GM12878 (cell line): ENCODE results near the gene IL19. TPM values are rescaled to one million over a fixed set of nuclear protein-coding genes. Genes with fewer than 3 reads are reported as not detected.

ENCODE experiments used
- ATAC-seq: fragments of 200-7000 bp; cut with Tn5 transposase; 3 replicates; pipeline ENCODE4 v1.9.1; 2020; ENCODE audit warnings: mild to moderate bottlenecking, moderate library complexity
- BruUV-seq: library from RNA; stranded (reverse); fragments of 400-500 nt; replicated peaks from 2 replicates; lab custom pipeline; 2021; lab: Mats Ljungman, UMichigan
- CTCF ChIA-PET: fragments of 300-600 bp; sonication (Branson Sonifier 250); formaldehyde crosslinking; extraction: SDS; loops from one replicate; lab custom pipeline; 2021; ENCODE audit warnings: inconsistent platforms; lab: Yijun Ruan, JAX
- POLR2A ChIA-PET: fragments of 350-600 bp; formaldehyde crosslinking; extraction: SDS; loops from one replicate; lab custom pipeline; 2021; ENCODE audit warnings: inconsistent platforms; lab: Charles Lee
- RAD21 ChIA-PET: fragments of 300-600 bp; sonication (Branson Sonifier 250); formaldehyde crosslinking; loops from one replicate; lab custom pipeline; 2023; ENCODE audit warnings: antibody characterized with exemption; ENCODE audit not compliant: unreplicated experiment; lab: Charles Lee
- SMC1A ChIA-PET: fragments of 300-600 bp; sonication (Branson Sonifier 250); formaldehyde crosslinking; loops from one replicate; lab custom pipeline; 2023; ENCODE audit not compliant: unreplicated experiment, uncharacterized antibody; lab: Charles Lee
- DNase-seq: peaks from one replicate; pipeline ENCODE4 v3.0.0-alpha.2; 2011; ENCODE audit warnings: low read depth, low spot score
- FAIRE-seq: peaks from 3 replicates; lab custom pipeline; 2011; peaks lifted over from hg19 to GRCh38; lab: Jason Lieb, UNC
- H2AFZ ChIP-seq: 2 replicates; pipeline ENCODE4 v1.6.0; 2011; ENCODE audit warnings: low read depth, low read length, control low read depth; ENCODE audit not compliant: control insufficient read depth
- H3K27ac ChIP-seq: 2 replicates; pipeline ENCODE4 v1.5.1; 2011; ENCODE audit warnings: control low read depth; ENCODE audit not compliant: control insufficient read depth, insufficient read depth
- H3K27me3 ChIP-seq, 2 experiments: replicated peaks in 1 of 2; 2 replicates each; pipeline versions ENCODE4 v1.6.0 to v1.6.1; 2011; ENCODE audit warnings: low read length in 1 of 2; ENCODE audit not compliant: control insufficient read depth in 2 of 2, insufficient read depth in 2 of 2
- H3K36me3 ChIP-seq, 2 experiments: 2 replicates each; pipeline ENCODE4 v1.5.1; 2011; ENCODE audit warnings: low read length in 1 of 2; ENCODE audit not compliant: control insufficient read depth in 2 of 2, insufficient read depth in 2 of 2
- H3K4me1 ChIP-seq: 2 replicates; pipeline ENCODE4 v1.6.1; 2011; ENCODE audit warnings: mild to moderate bottlenecking, low read length, moderate library complexity, mixed read lengths; ENCODE audit not compliant: control insufficient read depth, insufficient read depth
- H3K4me2 ChIP-seq: 2 replicates; pipeline ENCODE4 v1.6.0; 2011; ENCODE audit warnings: control low read depth; ENCODE audit not compliant: control insufficient read depth, insufficient read depth
- H3K4me3 ChIP-seq: fragments of 200-600 bp; sonication (generic); 2 replicates; pipeline ENCODE4 v1.5.1; 2016
- H3K79me2 ChIP-seq: 2 replicates; pipeline ENCODE4 v1.6.0; 2011; ENCODE audit warnings: low read length; ENCODE audit not compliant: control insufficient read depth, insufficient read depth
- H3K9ac ChIP-seq: 2 replicates; pipeline ENCODE4 v1.8.0; 2011; ENCODE audit warnings: low read length, control low read depth, mixed read lengths; ENCODE audit not compliant: control insufficient read depth, insufficient read depth
- H3K9me3 ChIP-seq: replicated peaks from 3 replicates; pipeline ENCODE4 v1.5.1; 2011; ENCODE audit warnings: mild to moderate bottlenecking, low read length; ENCODE audit not compliant: control insufficient read depth, insufficient read depth
- H4K20me1 ChIP-seq: 2 replicates; pipeline ENCODE4 v1.6.0; 2011; ENCODE audit not compliant: control insufficient read depth, insufficient read depth
- BACH1 ChIP-seq: fragments of 450-650 bp; IDR thresholded peaks from 2 replicates; pipeline ENCODE4 v1.6.1; 2017; ENCODE audit warnings: mild to moderate bottlenecking, borderline replicate concordance
- BMI1 ChIP-seq: fragments of 450-650 bp; IDR thresholded peaks from 2 replicates; pipeline ENCODE4 v1.6.1; 2016; ENCODE audit warnings: mild to moderate bottlenecking, moderate library complexity, borderline replicate concordance
- CREB1 ChIP-seq: IDR thresholded peaks from 2 replicates; pipeline ENCODE4 v1.6.1; 2012; ENCODE audit warnings: low read depth, mild to moderate bottlenecking, inconsistent platforms
- GABPA ChIP-seq: IDR thresholded peaks from 2 replicates; pipeline ENCODE4 v1.6.1; 2014; ENCODE audit warnings: antibody characterized with exemption, low read depth, mild to moderate bottlenecking, inconsistent platforms
- RAD51 ChIP-seq: fragments of 450-650 bp; IDR thresholded peaks from 2 replicates; pipeline ENCODE4 v1.6.1; 2016; ENCODE audit warnings: moderate library complexity, mild to moderate bottlenecking, inconsistent platforms
- SMARCA5 ChIP-seq: fragments of 450-650 bp; IDR thresholded peaks from 2 replicates; pipeline ENCODE4 v1.6.1; 2017; ENCODE audit warnings: mild to moderate bottlenecking
- TBL1XR1 ChIP-seq: IDR thresholded peaks from 2 replicates; pipeline ENCODE4 v1.6.1; 2012; ENCODE audit warnings: low read depth, low read length, improper control_type of control experiment
- TCF3 ChIP-seq: IDR thresholded peaks from 2 replicates; pipeline ENCODE4 v1.6.1; 2012; ENCODE audit warnings: low read depth, mild to moderate bottlenecking, low read length, borderline replicate concordance; ENCODE audit not compliant: insufficient read depth
- ZNF24 ChIP-seq: fragments of 450-650 bp; IDR thresholded peaks from 2 replicates; pipeline ENCODE4 v1.6.1; 2017; ENCODE audit warnings: antibody characterized with exemption, mild to moderate bottlenecking
- ZSCAN29 ChIP-seq: fragments of 450-650 bp; IDR thresholded peaks from 2 replicates; pipeline ENCODE4 v1.6.1; 2017; ENCODE audit warnings: mild to moderate bottlenecking, moderate library complexity
- ZZZ3 ChIP-seq: IDR thresholded peaks from 2 replicates; pipeline ENCODE4 v1.6.1; 2011; ENCODE audit warnings: low read depth; ENCODE audit not compliant: control insufficient read depth, insufficient read length
- WGBS: methylation state at CpG from one replicate; pipeline ENCODE4 v1.1.6; 2016; ENCODE audit warnings: low lambda C conversion rate; ENCODE audit not compliant: insufficient replicate concordance, insufficient coverage; ENCODE audit errors: missing lambda C conversion rate; 5-methylcytosine and 5-hydroxymethylcytosine counted together
- in situ Hi-C: fragments of 300-500 bp; cut with MboI; formaldehyde crosslinking; loops from 9 replicates; pipeline ENCODE4 v1.14.3; 2018; ENCODE audit warnings: mixed read lengths
- intact Hi-C: fragments of 100-400 bp; cut with micrococcal nuclease; formaldehyde crosslinking; loops from one replicate; pipeline ENCODE4 v1.14.2; 2022; ENCODE audit not compliant: unreplicated experiment
- polyA plus RNA-seq, 11 experiments: library from polyadenylated mRNA; depleted of rRNA in 4 of 11; unstranded in 6 of 11; stranded (reverse) in 5 of 11; fragments of >200 nt; fragmentation: Nextera tagmentation in 4 of 11; fragmentation: Illumina TruSeq in 1 of 11; extraction: Ambion mirVana in 4 of 11; extraction: Trizol in 1 of 11; gene quantifications; 1 replicate in 1 of 11; 2 replicates in 10 of 11; pipeline versions ENCODE4 v1.2.1 to v1.2.3, GENCODE V29; 2011 to 2016; ENCODE audit warnings: inconsistent platforms in 2 of 11, missing spikeins in 2 of 11, low read depth in 1 of 11
- total RNA-seq, 4 experiments: library from RNA; depleted of rRNA in 3 of 4; stranded (reverse); fragments of >200 nt in 3 of 4; fragmentation: Illumina TruSeq in 1 of 4; extraction: Trizol in 1 of 4; gene quantifications; 2 replicates each; pipeline versions ENCODE4 v1.2.1 to v1.2.3, GENCODE V29; 2013 to 2021
- TF ChIP-seq, protein P1 (sequence below): IDR thresholded peaks from 2 replicates; pipeline ENCODE4 v1.6.1; 2012; ENCODE audit warnings: low read length, inconsistent platforms
- TF ChIP-seq, protein P2 (sequence below): IDR thresholded peaks from 2 replicates; pipeline ENCODE4 v1.6.1; 2011; ENCODE audit warnings: borderline replicate concordance, low read depth, mild to moderate bottlenecking, moderate library complexity, low read length; ENCODE audit not compliant: insufficient read depth, poor library complexity, severe bottlenecking

IL19 gene
- total and polyA plus RNA-seq, 10 of the 15 experiments (the other 5 are each of a cell fraction or from before 2014, with no cell fraction given): 0.10 to 0.73 (median 0.28) TPM; not detected in 6

DNA sequence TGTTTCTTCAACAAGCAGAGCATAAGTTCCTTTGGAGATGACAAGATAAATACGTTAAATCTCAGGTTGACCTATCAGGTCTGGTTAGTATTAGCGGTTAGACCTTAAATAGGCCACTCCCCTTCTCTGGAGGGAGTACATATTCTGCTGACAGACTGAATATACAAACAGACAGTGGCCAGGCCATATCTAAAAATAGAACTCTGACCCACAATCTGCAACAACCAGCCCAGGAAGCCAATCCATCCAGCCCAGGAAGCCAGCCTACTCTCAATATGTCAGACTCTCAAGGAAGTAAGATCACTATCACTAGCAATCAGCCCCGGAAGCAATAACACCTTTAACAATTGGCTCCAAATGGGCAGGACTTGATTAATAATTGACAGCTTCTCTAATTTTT is 101.6 kb downstream of the IL19 start:
- Histone ChIP-seq H3K79me2 (no peaks in the 10 kb centered on the region), H3K9me3 (no peaks in the 10 kb centered on the region; the same call in 2 of the 3 replicates), H3K4me3 (no peak overlapping the region), H2AFZ (no peak overlapping the region), H3K27ac (no peak overlapping the region), H3K36me3 (no peaks in the 10 kb centered on the region), H3K9ac (no peak overlapping the region), H3K4me1 (no peaks in the 10 kb centered on the region), H3K4me2 (no peak overlapping the region), H4K20me1 (no peaks in the 10 kb centered on the region), H3K27me3 (no peaks in the 10 kb centered on the region; a peak in 1 of 4 replicates)
- no peak for TF ChIP-seq TCF3
- TF ChIP-seq ZNF24: no peak
- ChIA-PET POLR2A (interaction anchor here (0.6 to 1.2 kb wide), 2 partner anchors 13 to 208 kb away, joined by 3 to 4 read pairs; no protein-coding TSS in a partner anchor), SMC1A (interaction anchor here (0.6 to 2.3 kb wide), 3 partner anchors 22 to 145 kb away, joined by 3 to 8 read pairs (median 3); no protein-coding TSS in a partner anchor), CTCF (interaction anchor here (0.8 to 4.2 kb wide), 12 partner anchors 9 to 208 kb away, joined by 3 to 29 read pairs (median 4); no protein-coding TSS in a partner anchor), RAD21 (interaction anchor here (1.0 kb wide), 1 partner anchor 64 kb away, joined by 3 read pairs; no protein-coding TSS in a partner anchor)
- DNase-seq: no peak
- WGBS: 92% methylated on average over 3 of the region's 3 CpGs
- BruUV-seq: no TSS peak
- intact Hi-C loops: no loop called here
- in situ Hi-C loops: no loop called here
- no peak for FAIRE-seq
- ATAC-seq: no peak

DNA sequence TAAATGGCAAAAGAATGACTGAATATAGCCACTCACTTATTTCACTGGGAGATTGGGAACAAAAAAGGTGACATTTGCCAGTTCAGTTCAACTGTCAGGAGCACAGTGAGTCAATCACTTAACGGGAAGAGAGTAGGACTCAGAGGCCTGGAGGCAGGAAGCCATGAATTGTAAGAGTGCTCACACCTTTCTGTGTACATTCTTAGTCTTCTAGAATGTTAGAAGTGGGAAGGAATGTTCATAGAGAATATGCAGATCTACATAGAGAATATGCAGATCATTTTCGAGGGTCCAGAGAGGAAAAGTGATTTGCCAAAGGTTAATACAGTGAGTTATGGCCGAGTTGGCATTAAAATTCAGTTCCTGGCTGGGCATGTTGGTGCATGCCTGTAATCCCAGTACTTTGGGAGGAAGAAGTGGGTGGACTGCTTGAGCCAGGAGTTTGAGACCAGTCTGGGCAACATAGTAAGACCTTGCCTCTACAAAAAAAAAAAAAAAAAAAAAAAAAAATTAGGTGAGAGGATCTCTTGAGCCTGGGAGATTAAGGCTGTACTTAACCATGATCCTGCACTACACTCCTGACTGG is 103.1 kb downstream of the IL19 start:
- RAD21 ChIA-PET: no interaction called here
- H3K27me3 ChIP-seq: no peaks in the 10 kb centered on the region
- no peak for TF ChIP-seq ZZZ3
- TF ChIP-seq TBL1XR1: no peak
- TF ChIP-seq CREB1: no peak
- TF ChIP-seq ZSCAN29: no peak
- TF ChIP-seq BMI1: no peak
- TF ChIP-seq RAD51: no peak
- TF ChIP-seq GABPA: no peak
- TF ChIP-seq SMARCA5: no peak
- TF ChIP-seq BACH1: no peak
- TF ChIP-seq, protein P1, sequence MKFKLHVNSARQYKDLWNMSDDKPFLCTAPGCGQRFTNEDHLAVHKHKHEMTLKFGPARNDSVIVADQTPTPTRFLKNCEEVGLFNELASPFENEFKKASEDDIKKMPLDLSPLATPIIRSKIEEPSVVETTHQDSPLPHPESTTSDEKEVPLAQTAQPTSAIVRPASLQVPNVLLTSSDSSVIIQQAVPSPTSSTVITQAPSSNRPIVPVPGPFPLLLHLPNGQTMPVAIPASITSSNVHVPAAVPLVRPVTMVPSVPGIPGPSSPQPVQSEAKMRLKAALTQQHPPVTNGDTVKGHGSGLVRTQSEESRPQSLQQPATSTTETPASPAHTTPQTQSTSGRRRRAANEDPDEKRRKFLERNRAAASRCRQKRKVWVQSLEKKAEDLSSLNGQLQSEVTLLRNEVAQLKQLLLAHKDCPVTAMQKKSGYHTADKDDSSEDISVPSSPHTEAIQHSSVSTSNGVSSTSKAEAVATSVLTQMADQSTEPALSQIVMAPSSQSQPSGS: no peak
- TF ChIP-seq, protein P2, sequence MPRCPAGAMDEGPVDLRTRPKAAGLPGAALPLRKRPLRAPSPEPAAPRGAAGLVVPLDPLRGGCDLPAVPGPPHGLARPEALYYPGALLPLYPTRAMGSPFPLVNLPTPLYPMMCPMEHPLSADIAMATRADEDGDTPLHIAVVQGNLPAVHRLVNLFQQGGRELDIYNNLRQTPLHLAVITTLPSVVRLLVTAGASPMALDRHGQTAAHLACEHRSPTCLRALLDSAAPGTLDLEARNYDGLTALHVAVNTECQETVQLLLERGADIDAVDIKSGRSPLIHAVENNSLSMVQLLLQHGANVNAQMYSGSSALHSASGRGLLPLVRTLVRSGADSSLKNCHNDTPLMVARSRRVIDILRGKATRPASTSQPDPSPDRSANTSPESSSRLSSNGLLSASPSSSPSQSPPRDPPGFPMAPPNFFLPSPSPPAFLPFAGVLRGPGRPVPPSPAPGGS: no peak
- TF ChIP-seq, all 136 proteins: peak for 0
- no peak overlapping the region for H3K27ac ChIP-seq
- WGBS: 49% methylated on average over 3 of the region's 3 CpGs
- SMC1A ChIA-PET: interaction anchor here (1.3 to 2.3 kb wide), 2 partner anchors 11 to 20 kb away, joined by 8 to 10 read pairs; no protein-coding TSS in a partner anchor
- no peaks in the 10 kb centered on the region for H3K4me1 ChIP-seq
- no TSS peak for BruUV-seq
- CTCF ChIA-PET: interaction anchor here (0.9 to 4.2 kb wide), 8 partner anchors 10 to 210 kb away, joined by 3 to 29 read pairs (median 4); no protein-coding TSS in a partner anchor
- no peaks in the 10 kb centered on the region for H3K36me3 ChIP-seq
- no peak overlapping the region for H3K4me2 ChIP-seq
- H3K79me2 ChIP-seq: no peaks in the 10 kb centered on the region
- H3K9ac ChIP-seq: no peak overlapping the region
- in situ Hi-C loops: no loop called here
- no peak overlapping the region for H2AFZ ChIP-seq
- no peak for ATAC-seq
- peaks cover 3% of the 10 kb centered on the region; the same call in 1 of the 3 replicates for H3K9me3 ChIP-seq
- no peaks in the 10 kb centered on the region for H4K20me1 ChIP-seq
- no peak for DNase-seq
- no peak overlapping the region for H3K4me3 ChIP-seq
- intact Hi-C loops: no loop called here
- no peak for FAIRE-seq
- POLR2A ChIA-PET: no interaction called here
